Middle frontal gyrus (tissue), 1 donor: ENCODE measurements around the gene ZDHHC6.
"Not testable (repeated sequence)": the region's sequence is repeated elsewhere in the genome, so short reads cannot be mapped to it uniquely, and the experiment has no call there.

Source experiments
- DNase-seq: peaks from one replicate; pipeline ENCODE4 v3.0.0-alpha.2; 2015; ENCODE audit warnings: low spot score; ENCODE audit errors: extremely low spot score

Gene ZDHHC6

GRCh38 chr10:112393341-112393740 is 53.4 kb downstream of the ZDHHC6 start:
- no peak for DNase-seq

- no peak for DNase-seq
Measured at GRCh38 chr10:112390125-112390703, 56.5 kb downstream of the ZDHHC6 start.

- DNase-seq = no peak
Measured at GRCh38 chr10:112389271-112389822, 57.4 kb downstream of the ZDHHC6 start.

GRCh38 chr10:112388548-112388947 is 58.2 kb downstream of the ZDHHC6 start:
- no peak for DNase-seq

GRCh38 chr10:112388056-112388455 is 58.7 kb downstream of the ZDHHC6 start:
- not testable (repeated sequence) for DNase-seq

- DNase-seq = no peak
Measured at GRCh38 chr10:112385201-112385600, 61.5 kb downstream of the ZDHHC6 start.

GRCh38 chr10:112384141-112384540 is 62.6 kb downstream of the ZDHHC6 start:
- no peak for DNase-seq

GRCh38 chr10:112383325-112383724 is 63.4 kb downstream of the ZDHHC6 start:
- DNase-seq = no peak

- no peak for DNase-seq
Measured at GRCh38 chr10:112382515-112383235, 64.0 kb downstream of the ZDHHC6 start.
